GM19023 (cell line): ENCODE data around the gene SCN4A.
"Not testable (repeated sequence)": the region's sequence is repeated elsewhere in the genome, so short reads cannot be mapped to it uniquely, and the experiment has no call there.

Experiments
- ATAC-seq: cut with Tn5 transposase; IDR thresholded peaks from one replicate; pipeline ENCODE4 v1.9.1; 2021; ENCODE audit warnings: mild to moderate bottlenecking, moderate library complexity; ENCODE audit not compliant: unreplicated experiment

Gene SCN4A

GRCh38 chr17:63918305-63918704 is 54.4 kb downstream of the SCN4A start:
- ATAC-seq: no peak

GRCh38 chr17:63917646-63918045 is 55.1 kb downstream of the SCN4A start:
- ATAC-seq: no peak

- ATAC-seq: not testable (repeated sequence)
Observed at GRCh38 chr17:63917206-63917605, 55.5 kb downstream of the SCN4A start.

GRCh38 chr17:63916566-63917185 is 56.0 kb downstream of the SCN4A start:
- ATAC-seq: no peak

GRCh38 chr17:63915753-63916152 is 57.0 kb downstream of the SCN4A start:
- ATAC-seq: not testable (repeated sequence)

GRCh38 chr17:63914471-63914870 is 58.2 kb downstream of the SCN4A start:
- no peak for ATAC-seq

GRCh38 chr17:63911657-63912100 is 61.0 kb downstream of the SCN4A start:
- no peak for ATAC-seq

- ATAC-seq: no peak
Observed at GRCh38 chr17:63911041-63911635, 61.6 kb downstream of the SCN4A start, which contains the start of gene CSHL1. CSHL1 (minus strand) TSS chr17:63911258; CDS start chr17:63911196, 62 bp downstream.

GRCh38 chr17:63910096-63910495 is 62.6 kb downstream of the SCN4A start:
- no peak for ATAC-seq

GRCh38 chr17:63909586-63909985 is 63.1 kb downstream of the SCN4A start:
- ATAC-seq: not testable (repeated sequence)

- not testable (repeated sequence) for ATAC-seq
Observed at GRCh38 chr17:63907161-63907778, 65.4 kb downstream of the SCN4A start.

- not testable (repeated sequence) for ATAC-seq
Observed at GRCh38 chr17:63904796-63905195, 67.9 kb downstream of the SCN4A start.

GRCh38 chr17:63903787-63904201 is 68.9 kb downstream of the SCN4A start:
- ATAC-seq: not testable (repeated sequence)

GRCh38 chr17:63901971-63902370 is 70.7 kb downstream of the SCN4A start:
- ATAC-seq: not testable (repeated sequence)

GRCh38 chr17:63898899-63899798 is 73.6 kb downstream of the SCN4A start:
- ATAC-seq: not testable (repeated sequence)

GRCh38 chr17:63896524-63897354 is 76.0 kb downstream of the SCN4A start, which contains the start of gene CSH1:
CSH1 (minus strand) TSS chr17:63896574; CDS start chr17:63896511, 63 bp downstream.
- ATAC-seq: not testable (repeated sequence)

- ATAC-seq: not testable (repeated sequence)
Observed at GRCh38 chr17:63894821-63895220, 77.9 kb downstream of the SCN4A start.

- ATAC-seq: not testable (repeated sequence)
Observed at GRCh38 chr17:63894021-63894420, 78.7 kb downstream of the SCN4A start.

- ATAC-seq: not testable (repeated sequence)
Observed at GRCh38 chr17:63892316-63893037, 80.2 kb downstream of the SCN4A start.
